NOMO-1 treated with DMSO at 0.1 percent for 48 hours (cell line): Measurements from ENCODE around the gene MYH10.

ENCODE experiments used
- DNase-seq: peaks from one replicate; lab custom pipeline; 2025; ENCODE audit not compliant: unreplicated experiment; lab: John Stamatoyannopoulos, UW

MYH10 gene

DNA sequence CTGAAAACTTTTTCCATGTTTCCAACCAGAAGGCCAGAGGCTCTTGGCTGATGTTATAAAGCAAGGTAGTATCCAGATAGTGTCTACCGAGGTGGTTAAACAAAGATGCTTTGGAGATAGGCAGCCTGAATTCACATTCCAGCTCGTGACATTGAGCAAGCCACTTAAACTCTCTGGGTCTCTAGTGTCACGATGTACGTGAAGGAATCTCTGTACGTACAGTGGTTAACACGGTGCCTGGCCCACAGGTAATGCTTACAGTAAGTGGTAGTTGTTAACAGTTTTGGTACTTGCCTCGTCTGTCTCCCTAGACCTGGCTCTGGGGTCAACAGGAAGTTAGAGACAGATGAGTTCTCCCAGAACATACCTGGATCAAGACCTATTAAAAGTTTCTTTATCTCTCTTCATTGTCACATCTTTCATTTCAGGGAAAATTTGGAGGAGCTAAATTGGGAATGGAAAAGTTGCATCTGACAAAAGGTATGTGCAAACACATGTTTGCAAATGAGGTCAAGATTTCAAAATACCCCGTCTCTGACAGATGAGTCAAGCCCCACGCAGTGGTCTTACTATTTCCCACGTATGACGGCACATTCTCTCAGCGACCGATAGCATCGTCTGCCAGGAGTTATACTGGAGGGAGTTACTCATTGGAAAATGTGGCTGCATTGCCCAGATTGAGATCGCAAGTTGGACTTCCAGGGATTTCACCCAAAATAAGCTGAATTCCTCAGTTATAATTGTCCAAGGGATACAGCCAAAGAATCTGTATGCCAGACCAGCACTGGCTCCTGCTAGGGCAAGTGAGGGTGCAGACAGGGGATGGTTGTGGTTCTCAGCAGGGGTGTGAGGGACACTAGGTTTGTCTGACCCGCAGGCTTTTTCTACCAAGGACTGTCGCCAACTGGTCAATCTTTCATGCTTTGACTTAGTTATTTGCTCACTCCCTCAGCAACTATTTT lies 18.9 kb upstream of the MYH10 start:
- no peak for DNase-seq

DNA sequence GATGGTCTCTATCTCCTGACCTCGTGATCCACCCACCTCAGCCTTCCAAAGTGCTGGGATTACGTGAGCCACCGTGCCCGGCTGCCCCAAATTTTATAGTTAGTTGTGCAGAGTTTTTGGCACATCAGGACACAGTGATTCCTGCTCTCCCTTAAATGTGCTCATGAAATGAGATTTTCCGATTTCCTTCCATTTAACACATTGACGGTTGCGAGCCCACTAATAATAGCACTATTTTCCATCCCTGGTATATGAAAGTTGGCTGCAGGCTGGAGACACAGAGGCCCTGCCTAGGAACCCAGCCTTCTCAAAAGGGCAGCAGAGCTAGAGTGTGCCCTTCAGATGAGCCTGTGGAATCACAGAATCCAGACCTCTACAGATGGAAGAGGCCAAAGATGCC lies 17.4 kb upstream of the MYH10 start:
- DNase-seq, result no peak

DNA sequence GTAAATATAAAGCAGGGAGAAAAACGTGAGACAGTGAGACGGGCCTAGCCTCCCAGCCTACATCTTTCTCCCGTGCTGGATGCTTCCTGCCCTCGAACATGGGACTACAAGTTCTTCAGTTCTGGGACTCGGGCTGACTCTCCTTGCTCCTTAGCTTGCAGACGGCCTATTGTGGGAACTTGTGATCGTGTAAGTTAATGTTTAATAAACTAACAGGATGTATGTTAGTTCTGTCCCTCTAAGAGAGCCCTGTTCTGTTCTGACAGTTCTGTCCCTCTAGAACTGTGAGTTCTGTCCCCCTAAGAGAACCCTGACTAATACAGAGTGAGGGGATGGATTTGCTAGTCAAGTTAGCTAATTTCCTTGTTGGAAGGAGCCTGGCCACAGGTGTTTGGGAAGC lies 16.7 kb upstream of the MYH10 start:
- no peak for DNase-seq

DNA sequence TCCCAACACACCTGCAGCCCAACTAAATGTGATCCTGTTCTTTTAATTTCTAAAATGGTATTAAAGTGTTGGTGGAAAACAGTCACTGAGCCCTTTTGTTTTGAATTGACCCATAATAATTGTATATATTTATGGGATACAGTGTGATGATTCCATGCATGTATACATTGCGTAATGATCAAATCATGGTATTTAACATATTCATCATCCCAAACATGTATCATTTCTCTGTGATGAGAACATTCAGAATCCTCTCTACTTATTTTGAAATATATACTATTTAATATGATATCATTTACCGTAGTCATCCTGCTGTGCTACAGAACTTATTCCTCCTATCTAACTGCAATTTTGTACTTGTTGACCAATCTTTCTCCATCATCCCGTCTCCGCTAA lies 14.0 kb upstream of the MYH10 start:
- DNase-seq, result no peak

DNA sequence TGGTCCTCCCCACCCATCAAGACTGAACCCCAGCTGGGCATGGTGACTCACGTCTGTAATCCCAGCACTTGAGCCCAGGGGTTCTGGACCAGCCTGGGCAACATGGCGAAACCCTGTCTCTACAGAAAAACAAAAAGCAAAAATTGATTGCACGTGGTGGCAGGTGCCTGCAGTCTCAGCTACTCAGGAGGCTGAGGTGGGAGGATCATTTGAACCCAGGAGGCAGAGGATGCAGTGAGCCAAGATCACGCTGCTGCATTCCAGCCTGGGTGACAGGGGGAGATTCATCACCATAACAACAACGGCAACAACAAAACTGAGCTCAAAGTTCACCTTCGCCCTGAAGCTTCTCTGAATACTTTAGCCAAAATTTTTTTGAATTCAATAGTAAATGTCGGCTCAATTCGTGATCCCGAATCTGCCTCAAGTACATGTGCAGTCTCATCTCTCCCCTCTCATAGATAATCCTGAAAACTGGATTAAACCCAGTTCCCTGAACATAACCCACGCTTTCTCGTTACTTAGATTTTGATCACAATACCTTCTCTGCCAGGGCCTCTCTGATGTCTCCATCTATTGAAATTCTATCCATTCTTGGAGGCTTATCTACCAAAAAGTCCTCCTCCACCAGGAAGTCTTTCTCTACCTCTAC lies 13.5 kb upstream of the MYH10 start:
- DNase-seq, result no peak

DNA sequence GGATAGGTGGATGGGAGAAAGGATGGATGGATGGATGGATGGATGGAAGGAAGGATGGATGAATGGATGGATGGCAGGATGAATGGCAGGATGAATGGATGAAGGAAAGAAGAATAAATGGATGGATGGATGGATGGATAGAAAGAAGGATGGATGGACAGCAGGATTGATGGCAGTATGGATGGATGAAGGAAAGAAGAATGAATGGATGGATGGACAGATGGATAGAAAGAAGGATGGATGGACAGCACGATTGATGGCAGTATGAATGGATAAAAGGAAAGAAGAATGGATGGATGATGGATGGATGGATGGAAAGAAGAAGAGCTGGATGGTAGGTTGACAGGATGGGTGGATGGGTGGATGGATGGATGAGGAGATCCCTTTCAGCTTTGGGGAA lies 9.2 kb upstream of the MYH10 start:
- DNase-seq, result no peak

DNA sequence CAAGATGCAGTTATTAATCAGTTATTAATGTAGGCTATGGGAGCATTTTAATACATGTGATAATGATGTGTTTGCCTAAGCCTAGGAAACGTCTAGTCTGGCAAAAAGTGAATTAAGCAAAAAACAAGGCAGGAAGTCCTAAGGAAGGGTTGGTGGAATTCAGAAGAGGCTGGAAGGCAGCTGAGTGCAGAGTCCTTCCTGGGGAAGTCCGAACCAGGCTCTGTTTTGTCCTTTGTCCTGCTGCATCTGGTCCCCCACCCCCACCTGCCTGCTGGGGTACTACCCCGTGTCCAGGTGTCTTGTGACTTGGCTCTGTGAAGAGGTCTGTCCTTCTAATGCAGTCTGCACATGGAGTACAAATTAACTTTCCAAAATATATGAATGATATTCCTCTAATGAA lies 1.5 kb upstream of the MYH10 start:
- no peak for DNase-seq

DNA sequence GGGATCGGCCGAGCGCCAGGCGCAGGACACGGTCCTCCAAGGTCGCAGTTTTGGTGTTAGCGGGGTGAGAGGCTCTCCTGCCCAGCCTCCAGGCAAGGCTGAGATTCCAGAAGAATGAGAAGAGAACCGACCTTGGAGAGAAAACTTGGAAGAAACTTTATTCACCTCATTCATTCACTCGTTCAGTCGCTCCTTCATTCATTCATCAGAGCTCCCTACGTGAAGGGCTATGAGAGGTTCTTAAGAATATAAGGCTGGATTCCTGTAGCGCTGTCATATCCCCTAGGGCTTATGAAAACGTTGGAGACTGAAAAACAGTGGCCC lies 991 bp upstream of the MYH10 start:
- no peak for DNase-seq

DNA sequence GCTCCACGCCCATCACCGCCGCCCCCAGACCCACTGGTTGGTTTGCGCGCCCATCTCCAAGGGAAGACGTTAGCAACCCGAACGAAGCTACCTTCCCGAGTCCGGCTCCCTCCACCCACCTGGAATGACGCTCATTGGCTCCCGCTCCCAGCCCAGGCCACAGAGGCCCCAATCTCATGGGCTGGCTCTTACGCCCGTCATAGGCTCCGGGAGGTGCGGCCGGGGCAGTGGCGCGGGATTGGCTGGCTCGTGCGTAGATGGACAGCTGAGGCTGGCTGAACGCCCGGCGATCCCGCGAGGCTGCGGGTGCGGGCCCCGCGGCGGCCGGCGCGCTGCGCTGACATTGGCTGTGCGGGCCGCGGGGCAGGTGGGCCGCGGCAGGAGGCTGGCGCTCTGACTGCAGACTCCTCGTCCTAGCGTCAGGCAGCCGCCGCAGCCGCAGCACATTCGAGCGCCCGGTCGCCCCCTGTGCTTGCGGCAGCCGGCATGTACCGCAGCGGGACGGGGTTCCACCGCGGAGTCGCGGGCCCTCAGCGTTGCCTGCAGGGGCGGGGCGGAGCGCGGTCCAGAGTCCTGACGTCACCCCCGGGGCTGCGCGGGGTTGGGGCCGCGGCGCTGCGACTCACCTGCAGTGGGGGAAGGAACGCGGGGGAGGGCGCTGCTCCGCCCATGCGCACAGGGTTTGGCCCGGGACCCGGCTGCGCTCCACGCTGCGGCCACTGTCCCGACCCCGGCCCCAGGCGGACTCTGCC lies 453 bp upstream of the MYH10 start:
- DNase-seq, result peak; percentile 92

DNA sequence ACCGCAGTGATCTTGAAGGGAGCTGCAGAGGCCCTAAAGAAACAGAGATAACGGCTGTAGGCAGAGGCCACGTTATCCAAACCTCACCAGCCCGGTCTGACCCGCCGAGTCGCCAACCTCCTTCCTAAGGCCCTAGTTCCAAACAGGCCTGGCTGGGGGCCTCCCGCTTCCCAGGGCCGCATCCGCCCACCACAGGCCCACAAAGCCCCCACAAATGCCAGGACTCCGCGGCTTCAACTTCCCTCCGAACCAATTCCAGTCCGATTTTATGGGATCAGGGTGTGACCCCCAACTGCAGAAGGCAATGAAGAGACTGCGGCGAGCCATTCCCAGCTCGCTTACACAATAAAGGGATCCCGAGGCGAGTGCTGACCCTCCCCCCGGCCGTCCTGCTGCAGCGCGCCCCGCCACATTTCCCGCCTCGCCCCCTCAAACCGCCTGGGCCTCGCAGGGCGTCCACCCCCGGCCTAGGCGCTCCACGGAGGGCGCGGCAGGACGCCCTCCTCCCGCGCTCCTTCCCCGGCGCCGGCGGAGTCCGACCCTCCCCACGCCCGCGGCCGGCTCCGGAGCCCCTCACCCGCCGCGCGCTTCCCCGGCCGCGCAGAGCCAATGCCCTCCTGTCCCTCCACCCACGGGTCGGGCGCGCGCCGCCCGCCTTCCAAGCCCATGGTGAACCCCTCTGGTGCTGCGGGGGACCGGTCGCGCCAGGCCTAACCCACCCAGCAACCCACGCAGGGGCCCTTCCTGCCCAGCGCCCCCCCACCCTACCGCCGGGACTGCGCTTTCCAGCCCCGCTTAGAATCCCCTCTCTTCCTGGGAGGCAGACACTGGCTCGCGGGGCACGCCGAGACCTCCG lies 926 bp downstream of the MYH10 start:
- no peak for DNase-seq

DNA sequence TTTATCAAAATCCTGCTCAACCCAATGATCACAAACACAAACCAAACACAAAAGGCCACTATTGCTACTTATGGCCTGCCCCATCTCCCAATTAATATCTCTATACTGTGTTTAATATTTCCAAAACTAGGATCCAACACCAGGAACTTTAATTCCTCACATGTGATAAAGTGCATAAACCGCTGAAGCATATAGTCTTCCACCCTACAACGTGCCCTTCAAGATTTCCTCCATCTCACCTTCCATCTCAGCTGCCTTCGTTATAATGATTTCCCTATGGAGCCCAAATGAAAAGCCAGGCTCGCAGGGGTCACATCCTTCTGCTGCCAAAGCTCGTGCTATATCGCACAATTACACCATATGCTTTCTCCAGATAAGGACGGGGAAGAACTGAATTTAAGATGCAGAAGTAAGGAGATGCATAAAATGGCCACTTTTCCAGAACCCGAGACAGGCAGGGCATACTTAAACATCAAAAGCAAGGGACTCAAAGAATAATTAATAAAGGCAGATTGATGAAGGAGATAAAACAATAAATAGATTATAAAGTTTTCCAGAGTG lies 1.8 kb downstream of the MYH10 start:
- DNase-seq, result no peak

DNA sequence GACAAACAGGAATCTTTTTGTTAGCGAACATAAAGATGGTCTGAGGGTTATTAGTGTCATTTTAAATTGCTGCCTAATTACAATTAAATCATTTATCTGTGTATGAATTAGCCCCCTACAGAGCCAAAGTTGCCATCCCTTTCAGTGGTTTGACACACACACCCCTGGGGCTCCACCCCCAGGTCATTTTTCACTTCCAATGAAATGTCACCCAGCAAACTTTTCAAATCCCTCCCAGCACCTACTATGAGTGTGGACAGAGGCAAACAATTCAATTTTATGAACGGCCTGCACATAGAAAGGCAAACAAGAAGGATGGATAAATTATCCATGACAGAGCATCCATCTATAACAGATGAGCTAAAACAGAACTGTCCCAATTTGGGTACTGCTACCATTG lies 2.4 kb downstream of the MYH10 start:
- DNase-seq, result no peak

DNA sequence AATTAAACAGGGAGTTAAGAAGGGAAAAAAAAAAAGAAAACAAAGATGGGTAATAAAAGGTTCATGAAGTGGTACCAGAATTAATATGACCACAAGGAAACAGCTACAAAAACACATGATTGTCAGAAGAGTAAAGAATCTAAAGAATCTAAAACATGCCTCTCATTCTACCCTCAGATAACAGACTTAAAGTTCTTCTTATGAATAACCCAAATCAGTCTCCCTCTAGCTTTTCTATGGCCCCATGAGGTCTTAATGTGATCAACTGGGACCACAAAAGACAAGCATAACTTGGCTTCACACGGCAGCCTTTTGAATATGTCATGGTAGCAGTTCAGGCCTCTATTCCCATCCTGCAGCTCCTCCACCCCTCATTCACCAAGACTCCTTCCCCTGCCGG lies 6.9 kb downstream of the MYH10 start:
- no peak for DNase-seq

DNA sequence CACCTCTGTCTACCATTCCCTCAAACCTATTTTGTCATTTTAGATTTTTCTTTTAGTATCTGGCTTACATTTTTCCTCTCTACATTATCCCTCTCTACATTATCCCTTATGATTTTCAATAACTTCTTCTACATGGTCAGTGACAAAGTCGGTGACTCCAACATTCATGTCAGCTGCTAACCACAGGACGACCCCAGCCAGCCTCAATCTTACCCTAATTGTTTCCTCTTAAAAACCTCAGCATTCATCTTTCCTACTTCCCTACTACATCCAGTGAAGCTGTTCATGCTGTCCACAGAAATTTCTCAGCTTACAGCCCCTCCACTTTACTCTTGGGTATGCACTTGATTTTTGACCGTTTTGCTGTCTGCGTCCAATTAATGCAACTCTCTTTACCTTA lies 8.3 kb downstream of the MYH10 start:
- DNase-seq, result no peak

DNA sequence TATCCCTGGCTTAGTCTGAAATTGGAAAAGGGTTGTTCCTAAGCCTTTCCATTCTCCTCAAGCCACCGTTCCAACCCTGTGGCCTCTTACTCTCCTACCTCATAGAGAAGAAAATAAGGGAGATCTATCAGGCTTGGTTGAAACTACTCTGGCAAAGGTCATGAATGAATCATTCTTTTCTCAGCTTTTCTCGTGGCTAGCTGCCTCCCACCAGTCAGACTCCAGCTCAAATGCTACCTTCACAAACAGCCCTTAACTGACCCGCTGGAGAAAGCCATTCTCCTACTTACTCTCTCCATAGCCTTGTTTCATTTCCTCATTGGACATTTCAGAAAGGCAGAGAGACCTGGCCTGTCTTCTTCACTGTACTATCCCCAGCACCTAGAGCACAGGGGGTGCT lies 8.9 kb downstream of the MYH10 start:
- peak; percentile 39 for DNase-seq

DNA sequence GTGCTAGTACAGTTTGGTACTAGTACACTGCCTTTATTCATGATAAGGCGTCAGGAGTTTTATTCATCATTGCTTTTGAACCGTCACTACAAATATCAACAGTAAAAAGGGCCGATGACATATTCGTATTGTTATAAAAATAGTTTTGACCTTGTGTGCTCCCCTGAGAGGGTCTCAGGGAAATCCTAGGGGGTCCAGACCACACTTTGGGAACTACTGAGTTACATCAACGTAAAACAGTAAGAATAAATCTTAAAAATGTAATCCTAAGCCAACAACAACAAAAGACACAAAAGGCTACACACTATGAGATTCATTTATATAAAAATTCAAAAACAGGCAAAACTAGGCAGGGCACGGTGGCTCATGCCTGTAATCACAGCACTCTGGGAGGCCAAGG lies 11.2 kb downstream of the MYH10 start:
- no peak for DNase-seq

DNA sequence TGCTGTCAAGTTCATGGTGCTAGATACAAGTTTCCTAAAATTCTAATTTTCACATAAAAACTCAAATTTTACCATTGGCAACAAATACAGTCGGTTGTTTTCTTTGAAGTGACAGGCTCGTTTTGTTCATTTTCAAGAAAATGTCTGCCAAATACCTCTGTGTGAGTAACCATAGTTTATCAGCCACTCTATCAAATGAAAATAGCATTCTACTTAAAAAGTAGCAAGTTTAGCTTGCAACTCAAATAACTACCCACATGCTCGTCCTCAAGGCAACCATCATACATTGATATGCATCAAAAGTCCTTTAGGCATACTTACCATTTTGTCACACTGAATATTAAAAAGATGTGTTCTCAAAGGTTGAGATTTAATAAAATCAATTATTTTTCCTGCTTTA lies 11.7 kb downstream of the MYH10 start:
- no peak for DNase-seq

DNA sequence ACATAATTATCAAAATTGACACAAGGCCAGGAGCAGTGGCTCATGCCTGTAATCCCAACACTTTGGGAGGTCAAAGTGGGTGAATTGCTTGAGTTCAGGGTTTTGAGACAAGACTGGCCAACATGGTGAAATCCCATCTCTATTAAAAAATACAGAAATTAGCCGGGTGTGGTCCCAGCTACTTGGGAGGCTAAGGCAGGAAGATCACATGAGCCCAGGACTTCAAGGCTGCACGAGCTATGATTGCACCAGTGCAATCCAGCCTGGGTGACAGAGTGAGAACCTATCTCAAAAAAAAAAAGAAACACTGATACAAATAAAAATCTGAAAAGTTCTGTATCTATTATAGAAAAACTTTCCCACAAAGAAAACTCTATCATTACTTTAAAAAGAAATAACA lies 15.5 kb downstream of the MYH10 start:
- no peak for DNase-seq

DNA sequence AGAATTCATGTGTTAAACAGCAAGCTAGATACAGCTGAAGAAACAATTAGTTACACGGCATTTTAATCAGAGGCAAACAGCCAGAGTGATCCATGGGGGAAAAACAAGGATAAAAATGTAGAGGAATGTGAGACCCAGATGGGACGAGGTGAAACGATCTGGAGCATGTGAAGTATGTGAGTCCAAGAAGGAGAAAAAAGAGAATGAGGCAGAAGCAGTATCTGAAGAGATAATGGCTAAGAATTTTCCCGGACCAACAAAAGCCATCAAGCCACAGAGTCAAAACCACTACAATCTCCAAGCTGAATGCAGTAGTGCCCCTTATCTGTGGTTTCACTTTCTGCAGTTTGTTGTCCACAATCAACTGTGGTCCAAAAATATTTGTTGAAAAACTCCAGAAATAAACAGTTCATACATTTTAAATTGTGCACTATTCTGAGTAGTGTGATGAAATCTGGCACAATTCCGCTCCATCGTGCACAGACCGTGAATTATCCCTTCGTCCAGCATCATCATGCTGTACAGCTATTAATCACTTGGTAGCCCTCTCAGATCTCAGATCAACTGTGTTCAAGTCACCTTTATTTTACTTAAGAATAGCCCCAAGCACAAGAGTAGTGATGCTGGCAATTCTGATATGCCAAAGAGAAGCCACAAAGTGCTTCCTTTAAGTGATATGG lies 18.8 kb downstream of the MYH10 start:
- DNase-seq, result no peak

DNA sequence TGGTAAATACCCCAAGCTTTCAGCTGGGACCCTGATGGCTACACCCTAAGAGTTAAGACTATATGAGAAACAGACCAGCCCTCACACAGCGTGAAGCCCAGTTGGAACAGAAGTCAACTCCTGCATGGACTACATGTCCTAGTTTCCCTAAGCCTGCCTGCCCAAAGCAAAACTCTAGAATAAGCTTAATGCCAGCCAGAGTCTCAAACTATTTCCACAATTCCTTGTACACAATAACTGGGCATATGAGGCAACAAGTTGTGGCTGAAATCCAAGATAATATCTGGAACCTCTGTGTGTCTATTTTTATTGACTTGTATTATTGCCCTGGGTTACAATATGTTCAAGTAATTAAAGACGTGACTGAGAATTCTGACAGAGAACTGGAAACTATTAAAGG lies 19.4 kb downstream of the MYH10 start:
- no peak for DNase-seq
